Measurements from ENCODE around the gene PKIB. TPM values are rescaled to one million over a fixed set of nuclear protein-coding genes. Genes with fewer than 3 reads are reported as not detected.

The PKIB gene
- total and polyA plus RNA-seq, 9 donors, result 0.71 to 4.8 (median 1.6) TPM

- DNase-seq, result no peak
- H3K4me1 ChIP-seq (ENCODE audit: control insufficient read depth, insufficient read depth, low read length), result no peaks in the 10 kb centered on the region
- H3K27me3 ChIP-seq (ENCODE audit: control insufficient read depth, insufficient read depth, low read length), result no peaks in the 10 kb centered on the region
- no peak overlapping the region for H3K27ac ChIP-seq (ENCODE audit: low read length)
- WGBS (ENCODE audit: insufficient coverage), result no CpG with 5 or more reads among the region's 5 CpGs
- H3K4me3 ChIP-seq (ENCODE audit: low read length), result no peak overlapping the region
- H3K9me3 ChIP-seq (replicated peaks; ENCODE audit: control insufficient read depth, low read depth, low read length), result no peaks in the 10 kb centered on the region
- H3K36me3 ChIP-seq (ENCODE audit: control insufficient read depth, insufficient read depth, low read length), result no peaks in the 10 kb centered on the region
These were observed 103.9 kb downstream of the PKIB start for GRCh38 chr6:122714059-122714458.

- Histone ChIP-seq H3K4me1 (ENCODE audit: control insufficient read depth, insufficient read depth, low read length) (no peaks in the 10 kb centered on the region), H3K27ac (ENCODE audit: low read length) (no peak overlapping the region), H3K9me3 (replicated peaks; ENCODE audit: control insufficient read depth, low read depth, low read length) (no peaks in the 10 kb centered on the region), H3K4me3 (ENCODE audit: low read length) (no peak overlapping the region), H3K27me3 (ENCODE audit: control insufficient read depth, insufficient read depth, low read length) (no peaks in the 10 kb centered on the region), H3K36me3 (ENCODE audit: control insufficient read depth, insufficient read depth, low read length) (no peaks in the 10 kb centered on the region)
- DNase-seq, result no peak
- WGBS (ENCODE audit: insufficient coverage), result no CpG with 5 or more reads among the region's 2 CpGs
These were observed 105.5 kb downstream of the PKIB start for GRCh38 chr6:122715725-122716124.

GRCh38 chr6:122717350-122717749, 107.1 kb downstream of the PKIB start:
- peak; percentile 51 for DNase-seq
- no peak overlapping the region for H3K27ac ChIP-seq (ENCODE audit: low read length)
- no peaks in the 10 kb centered on the region for H3K9me3 ChIP-seq (replicated peaks; ENCODE audit: control insufficient read depth, low read depth, low read length)
- WGBS (ENCODE audit: insufficient coverage), result 33% methylated on average over 2 of the region's 2 CpGs
- H3K4me1 ChIP-seq (ENCODE audit: control insufficient read depth, insufficient read depth, low read length), result no peaks in the 10 kb centered on the region
- H3K27me3 ChIP-seq (ENCODE audit: control insufficient read depth, insufficient read depth, low read length), result no peaks in the 10 kb centered on the region
- H3K4me3 ChIP-seq (ENCODE audit: low read length), result no peak overlapping the region
- no peaks in the 10 kb centered on the region for H3K36me3 ChIP-seq (ENCODE audit: control insufficient read depth, insufficient read depth, low read length)

- no CpG with 5 or more reads among the region's 4 CpGs for WGBS (ENCODE audit: insufficient coverage)
These were observed 108.4 kb downstream of the PKIB start for GRCh38 chr6:122718616-122719015.

GRCh38 chr6:122719176-122719575, 109.0 kb downstream of the PKIB start:
- Histone ChIP-seq H3K9me3 (replicated peaks; ENCODE audit: control insufficient read depth, low read depth, low read length) (no peaks in the 10 kb centered on the region), H3K27ac (ENCODE audit: low read length) (no peak overlapping the region), H3K4me3 (ENCODE audit: low read length) (no peak overlapping the region), H3K4me1 (ENCODE audit: control insufficient read depth, insufficient read depth, low read length) (no peaks in the 10 kb centered on the region), H3K36me3 (ENCODE audit: control insufficient read depth, insufficient read depth, low read length) (no peaks in the 10 kb centered on the region), H3K27me3 (ENCODE audit: control insufficient read depth, insufficient read depth, low read length) (no peaks in the 10 kb centered on the region)
- no peak for DNase-seq

More at GRCh38 chr6:122718616-122719015, 108.4 kb downstream of the PKIB start:
- Histone ChIP-seq H3K27ac (ENCODE audit: low read length) (no peak overlapping the region), H3K27me3 (ENCODE audit: control insufficient read depth, insufficient read depth, low read length) (no peaks in the 10 kb centered on the region), H3K9me3 (replicated peaks; ENCODE audit: control insufficient read depth, low read depth, low read length) (no peaks in the 10 kb centered on the region), H3K36me3 (ENCODE audit: control insufficient read depth, insufficient read depth, low read length) (no peaks in the 10 kb centered on the region), H3K4me3 (ENCODE audit: low read length) (no peak overlapping the region), H3K4me1 (ENCODE audit: control insufficient read depth, insufficient read depth, low read length) (no peaks in the 10 kb centered on the region)
- DNase-seq, result no peak

- DNase-seq, result no peak
- Histone ChIP-seq H3K4me1 (ENCODE audit: control insufficient read depth, insufficient read depth, low read length) (no peaks in the 10 kb centered on the region), H3K9me3 (replicated peaks; ENCODE audit: control insufficient read depth, low read depth, low read length) (no peaks in the 10 kb centered on the region), H3K27ac (ENCODE audit: low read length) (no peak overlapping the region), H3K36me3 (ENCODE audit: control insufficient read depth, insufficient read depth, low read length) (no peaks in the 10 kb centered on the region), H3K4me3 (ENCODE audit: low read length) (no peak overlapping the region), H3K27me3 (ENCODE audit: control insufficient read depth, insufficient read depth, low read length) (no peaks in the 10 kb centered on the region)
- WGBS (ENCODE audit: insufficient coverage), result 68% methylated on average over 4 of the region's 4 CpGs
These were observed 112.5 kb downstream of the PKIB start for GRCh38 chr6:122722746-122723145.

- H3K36me3 ChIP-seq (ENCODE audit: control insufficient read depth, insufficient read depth, low read length), result no peaks in the 10 kb centered on the region
- no CpG with 5 or more reads among the region's 2 CpGs for WGBS (ENCODE audit: insufficient coverage)
- H3K4me1 ChIP-seq (ENCODE audit: control insufficient read depth, insufficient read depth, low read length), result no peaks in the 10 kb centered on the region
- DNase-seq, result no peak
- no peaks in the 10 kb centered on the region for H3K27me3 ChIP-seq (ENCODE audit: control insufficient read depth, insufficient read depth, low read length)
- H3K4me3 ChIP-seq (ENCODE audit: low read length), result no peak overlapping the region
- H3K27ac ChIP-seq (ENCODE audit: low read length), result no peak overlapping the region
- H3K9me3 ChIP-seq (replicated peaks; ENCODE audit: control insufficient read depth, low read depth, low read length), result no peaks in the 10 kb centered on the region
These were observed 116.4 kb downstream of the PKIB start for GRCh38 chr6:122726649-122727048.

GRCh38 chr6:122727244-122727643, 117.0 kb downstream of the PKIB start:
- Histone ChIP-seq H3K9me3 (replicated peaks; ENCODE audit: control insufficient read depth, low read depth, low read length) (no peaks in the 10 kb centered on the region), H3K4me1 (ENCODE audit: control insufficient read depth, insufficient read depth, low read length) (no peaks in the 10 kb centered on the region), H3K4me3 (ENCODE audit: low read length) (no peak overlapping the region), H3K27ac (ENCODE audit: low read length) (no peak overlapping the region), H3K27me3 (ENCODE audit: control insufficient read depth, insufficient read depth, low read length) (no peaks in the 10 kb centered on the region), H3K36me3 (ENCODE audit: control insufficient read depth, insufficient read depth, low read length) (no peaks in the 10 kb centered on the region)
- no peak for DNase-seq
- no CpG with 5 or more reads among the region's 1 CpG for WGBS (ENCODE audit: insufficient coverage)

- no peaks in the 10 kb centered on the region for H3K36me3 ChIP-seq (ENCODE audit: control insufficient read depth, insufficient read depth, low read length)
- H3K4me1 ChIP-seq (ENCODE audit: control insufficient read depth, insufficient read depth, low read length), result peaks cover 5% of the 10 kb centered on the region
- H3K9me3 ChIP-seq (replicated peaks; ENCODE audit: control insufficient read depth, low read depth, low read length), result no peaks in the 10 kb centered on the region
- no peak overlapping the region for H3K27ac ChIP-seq (ENCODE audit: low read length)
- H3K27me3 ChIP-seq (ENCODE audit: control insufficient read depth, insufficient read depth, low read length), result no peaks in the 10 kb centered on the region
- WGBS (ENCODE audit: insufficient coverage), result 85% methylated on average over 2 of the region's 3 CpGs
- H3K4me3 ChIP-seq (ENCODE audit: low read length), result no peak overlapping the region
- DNase-seq, result no peak
These were observed 120.1 kb downstream of the PKIB start for GRCh38 chr6:122730334-122730733.

- no CpG with 5 or more reads among the region's 4 CpGs for WGBS (ENCODE audit: insufficient coverage)
- DNase-seq, result peak; percentile 59
These were observed 120.7 kb downstream of the PKIB start for GRCh38 chr6:122730775-122731386.

GRCh38 chr6:122733259-122733658, 123.1 kb downstream of the PKIB start:
- WGBS (ENCODE audit: insufficient coverage), result 64% methylated on average over 1 of the region's 4 CpGs
- Histone ChIP-seq H3K4me1 (ENCODE audit: control insufficient read depth, insufficient read depth, low read length) (peaks cover 5% of the 10 kb centered on the region), H3K9me3 (replicated peaks; ENCODE audit: control insufficient read depth, low read depth, low read length) (no peaks in the 10 kb centered on the region), H3K27ac (ENCODE audit: low read length) (no peak overlapping the region), H3K36me3 (ENCODE audit: control insufficient read depth, insufficient read depth, low read length) (no peaks in the 10 kb centered on the region), H3K27me3 (ENCODE audit: control insufficient read depth, insufficient read depth, low read length) (no peaks in the 10 kb centered on the region), H3K4me3 (ENCODE audit: low read length) (no peak overlapping the region)
- DNase-seq, result no peak

More at GRCh38 chr6:122730775-122731386, 120.7 kb downstream of the PKIB start:
- Histone ChIP-seq H3K9me3 (replicated peaks; ENCODE audit: control insufficient read depth, low read depth, low read length) (no peaks in the 10 kb centered on the region), H3K4me1 (ENCODE audit: control insufficient read depth, insufficient read depth, low read length) (peaks cover 5% of the 10 kb centered on the region), H3K27me3 (ENCODE audit: control insufficient read depth, insufficient read depth, low read length) (no peaks in the 10 kb centered on the region), H3K27ac (ENCODE audit: low read length) (no peak overlapping the region), H3K4me3 (ENCODE audit: low read length) (no peak overlapping the region), H3K36me3 (ENCODE audit: control insufficient read depth, insufficient read depth, low read length) (no peaks in the 10 kb centered on the region)
